CD4-positive, alpha-beta T cell treated with Interleukin-6 at 100 ng/mL for 8 hours (primary cell): ENCODE data around the gene BAIAP2.
"Not testable (repeated sequence)": the region's sequence is repeated elsewhere in the genome, so short reads cannot be mapped to it uniquely, and the experiment has no call there.

Experiments used
- DNase-seq: peaks from one replicate; pipeline ENCODE4 v3.0.0-alpha.2; 2020; ENCODE audit warnings: mixed read lengths, low spot score

BAIAP2 gene

GRCh38 chr17:81021531-81022343 is 13.2 kb upstream of the BAIAP2 start:
- no peak for DNase-seq

DNA sequence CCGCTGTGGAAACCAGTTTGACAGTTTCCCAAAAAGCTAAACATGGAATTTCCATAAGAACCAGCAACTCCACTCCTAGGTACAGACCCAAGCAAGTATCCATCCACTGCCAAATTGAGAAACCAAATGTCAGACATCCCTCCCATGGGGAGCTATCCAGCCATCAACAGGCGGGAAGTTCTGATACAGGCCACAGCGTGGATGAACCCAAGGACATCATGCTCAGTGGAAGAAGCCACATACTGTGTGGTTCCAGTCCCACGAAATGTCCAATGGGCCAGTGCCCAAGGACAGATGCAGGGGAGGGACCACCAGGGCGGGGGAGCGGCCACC is 12.6 kb upstream of the BAIAP2 start:
- no peak for DNase-seq

DNA sequence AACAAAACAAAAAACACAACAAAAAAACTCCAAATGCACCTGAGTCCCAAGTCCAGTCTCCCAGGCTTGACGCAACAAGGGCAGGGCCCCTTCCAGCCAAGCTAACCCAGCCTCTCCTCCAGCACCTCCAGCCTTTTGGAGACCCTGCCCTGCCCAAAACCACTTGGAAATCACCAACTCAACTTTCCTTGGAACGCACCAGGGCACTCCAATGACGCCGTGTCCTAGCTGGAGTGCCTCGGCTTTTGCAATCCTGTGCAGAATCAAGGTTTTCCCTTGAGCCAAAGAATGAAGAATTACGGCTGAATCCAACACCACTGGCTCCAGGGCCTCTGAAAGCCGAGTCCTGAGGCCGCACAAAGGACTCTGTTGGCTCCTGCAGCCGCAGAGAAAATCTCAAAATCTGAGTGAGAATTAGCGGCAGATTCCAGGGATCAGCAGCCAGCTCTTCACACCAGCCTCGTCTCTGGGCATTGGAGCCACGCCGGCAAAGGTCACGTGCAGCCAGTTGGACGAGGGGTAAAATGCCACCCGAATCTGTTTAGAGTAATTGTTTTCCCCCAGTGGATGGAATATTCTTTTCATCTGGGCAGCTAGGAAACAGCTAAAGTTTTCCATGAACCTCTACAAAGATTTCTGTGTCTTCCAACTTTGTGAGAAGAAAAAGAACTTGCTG is 9.7 kb upstream of the BAIAP2 start:
- DNase-seq: no peak

DNA sequence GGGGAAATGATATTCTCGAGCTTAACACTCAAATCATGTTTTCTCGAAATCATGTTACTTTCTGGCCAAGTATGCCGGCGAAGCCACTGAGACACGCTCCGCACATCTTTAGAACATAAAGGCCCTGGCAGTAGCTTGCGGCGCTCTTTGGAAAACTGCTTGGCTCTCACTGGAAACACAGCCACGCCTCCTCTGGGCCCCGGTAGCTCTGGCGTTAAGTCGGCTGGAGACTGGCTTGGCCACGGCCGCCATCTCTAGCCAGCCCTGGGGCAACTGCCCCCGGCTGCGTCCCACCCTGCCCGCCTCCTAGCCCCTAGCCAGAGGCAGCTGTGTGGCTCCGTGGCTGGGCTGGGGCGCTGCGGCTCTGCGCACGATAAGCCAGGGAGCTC is 9.2 kb upstream of the BAIAP2 start:
- no peak for DNase-seq

- no peak for DNase-seq
Observed at GRCh38 chr17:81026266-81027036, 8.5 kb upstream of the BAIAP2 start.

GRCh38 chr17:81027038-81027437 is 7.9 kb upstream of the BAIAP2 start:
- no peak for DNase-seq

GRCh38 chr17:81027591-81028505 is 7.1 kb upstream of the BAIAP2 start:
- no peak for DNase-seq

- DNase-seq: no peak
Observed at GRCh38 chr17:81028506-81028858, 6.5 kb upstream of the BAIAP2 start.

GRCh38 chr17:81029859-81030258 is 5.1 kb upstream of the BAIAP2 start:
- DNase-seq: no peak

GRCh38 chr17:81030312-81030711 is 4.6 kb upstream of the BAIAP2 start:
- DNase-seq: not testable (repeated sequence)

GRCh38 chr17:81030741-81031565 is 4.0 kb upstream of the BAIAP2 start:
- DNase-seq: no peak

GRCh38 chr17:81031566-81032550 is 3.1 kb upstream of the BAIAP2 start:
- DNase-seq: no peak

DNA sequence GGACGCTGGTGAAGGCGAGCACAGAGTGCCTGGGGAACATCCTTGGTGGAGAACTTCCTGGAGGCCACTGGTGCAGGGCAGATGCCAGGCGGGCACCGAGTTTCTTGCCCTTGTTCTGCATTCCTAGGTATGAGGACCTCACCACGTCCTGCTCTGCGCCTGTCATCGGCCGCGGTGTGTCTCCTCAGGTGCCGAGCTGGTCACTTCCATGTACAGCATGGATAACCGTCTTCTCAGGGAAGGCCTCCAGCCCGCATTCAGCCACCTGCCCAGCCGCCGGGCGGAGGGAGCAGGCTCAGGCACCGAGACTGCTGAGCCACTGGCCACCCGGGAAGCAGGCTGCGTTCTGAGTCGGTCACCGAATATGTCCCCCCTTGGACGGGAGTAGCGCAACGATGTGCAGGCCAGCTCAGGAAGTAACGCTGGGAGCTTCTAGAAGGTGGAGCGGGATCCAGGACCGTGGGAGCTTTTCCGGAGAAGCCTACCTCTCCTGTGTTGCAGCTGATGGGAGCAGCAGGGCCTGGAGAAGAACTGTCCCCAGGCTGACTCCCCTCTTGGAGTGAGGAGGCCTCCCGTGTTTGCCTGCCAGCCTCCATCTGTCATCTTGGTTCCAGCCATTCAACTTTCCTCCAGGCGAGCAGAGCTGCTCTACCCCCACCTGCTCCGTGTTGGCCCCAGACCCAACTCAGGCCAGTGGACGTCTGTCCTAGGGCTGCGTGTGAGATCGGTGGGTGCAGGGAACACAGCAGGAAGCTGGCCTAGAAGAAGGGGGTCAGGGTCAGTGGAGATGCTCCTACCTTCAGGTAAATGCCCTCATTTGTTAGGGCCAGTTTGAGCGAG is 2.1 kb upstream of the BAIAP2 start:
- DNase-seq: no peak

DNA sequence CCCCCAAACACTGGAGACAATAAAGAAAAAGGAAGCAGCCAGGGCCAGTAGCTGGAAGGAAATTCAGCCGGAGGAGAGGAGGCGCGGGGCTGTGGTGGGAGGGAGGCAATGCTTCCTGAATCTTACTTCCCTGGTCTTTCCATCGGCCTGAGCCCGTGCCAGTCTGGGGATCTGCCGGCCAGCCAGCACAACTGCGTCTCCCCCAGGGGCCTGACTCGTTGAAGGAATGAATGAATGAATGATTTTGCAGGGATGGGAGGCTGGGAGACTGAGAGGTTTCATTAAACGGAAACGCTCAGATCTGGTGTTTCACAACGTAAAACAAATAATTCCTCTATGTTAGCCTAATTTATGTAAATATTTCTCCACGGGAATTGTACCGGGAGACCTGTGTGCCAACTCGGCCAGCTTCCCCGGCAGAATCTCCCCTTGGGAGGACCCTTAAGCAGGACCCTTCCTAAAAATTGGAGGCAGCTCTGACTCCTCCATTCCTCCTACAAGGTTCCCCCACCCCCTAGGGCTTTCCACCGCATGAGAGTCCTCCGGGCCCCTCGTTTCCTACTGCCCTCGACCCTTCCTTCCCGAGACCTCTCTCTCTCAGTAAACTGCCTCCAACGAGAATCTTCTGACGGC is 1.3 kb upstream of the BAIAP2 start:
- no peak for DNase-seq

GRCh38 chr17:81034168-81034777 is 678 bp upstream of the BAIAP2 start:
- no peak for DNase-seq

GRCh38 chr17:81035521-81036196 is 708 bp downstream of the BAIAP2 start:
- no peak for DNase-seq

DNA sequence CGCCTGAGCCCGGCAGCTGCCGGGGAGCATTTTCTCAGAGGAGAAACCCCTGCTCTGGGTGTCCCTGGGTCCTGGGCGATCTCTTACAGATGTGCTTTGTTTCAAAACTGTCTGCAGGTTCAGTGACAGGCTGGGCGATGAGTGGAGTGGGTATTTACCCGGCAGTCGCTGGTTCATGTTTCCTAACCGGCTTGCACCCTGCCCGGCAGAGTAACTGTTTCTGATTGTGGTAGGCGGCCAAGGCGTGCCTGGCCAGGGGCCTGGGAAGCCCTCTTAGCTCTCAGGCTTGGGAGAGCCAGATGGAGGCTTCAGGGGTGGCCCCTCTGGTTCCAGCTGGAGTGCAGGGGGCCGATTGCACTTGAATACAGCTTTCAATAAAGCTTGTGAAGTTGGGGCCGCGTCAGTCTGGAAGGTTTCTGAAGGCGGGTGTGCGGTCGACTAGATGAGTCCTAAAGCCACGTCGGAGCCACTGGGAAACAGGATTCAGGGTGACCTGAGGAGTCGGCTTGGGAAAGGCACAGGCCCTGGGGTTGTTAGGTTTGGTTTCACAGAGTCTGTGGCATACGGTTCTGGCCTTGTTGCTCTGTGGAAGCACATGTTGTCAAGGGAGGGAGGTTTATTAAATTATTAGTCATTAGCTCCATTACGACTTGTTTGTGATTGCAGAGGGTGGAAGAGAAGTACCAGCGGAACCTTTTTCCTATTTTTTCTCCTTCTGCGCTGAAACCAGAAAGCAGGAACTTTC is 1.4 kb downstream of the BAIAP2 start:
- DNase-seq: no peak
